Left cardiac atrium (tissue), 4 donors: ENCODE measurements around the gene CARS2. TPM values are rescaled to one million over a fixed set of nuclear protein-coding genes. Genes with fewer than 3 reads are reported as not detected.
A peak's percentile ranks its signal among the peaks of the same experiment; 100 is the strongest.
"Not testable (repeated sequence)": the region's sequence is repeated elsewhere in the genome, so short reads cannot be mapped to it uniquely, and the experiment has no call there.

Experiments used
- ATAC-seq, 2 donors: fragments of 200-7000 bp; cut with Tn5 transposase; one replicate each; pipeline ENCODE4 v1.9.1; 2020; ENCODE audit warnings: mild to moderate bottlenecking in 2 of 2, moderate library complexity in 2 of 2
- DNase-seq: peaks from one replicate; pipeline ENCODE4 v3.0.0-alpha.2; 2020
- intact Hi-C, 2 donors: fragments of 100-400 bp; cut with DNase I; formaldehyde crosslinking; loops; one replicate each; pipeline versions ENCODE4 v1.14.1 to v1.15.1; 2022 to 2023
- total RNA-seq, 2 donors: library from RNA; stranded (reverse); fragmentation: NEBNext Ultra II Directional; extraction: Animal tissue kit (Norgen Biotek cat#: 25700); gene quantifications; one replicate each; pipeline ENCODE4 v1.2.1, GENCODE V29; 2021
- donor health status: DM: no; HTN: yes; CAD: no.
- donor health status: DM: no; HTN: yes; CAD: no; lungs with severe emphysema.
- donor health status: DM: yes; HTN: yes; CAD: no.
- donor health status: Dilated cardiomyopathy.

CARS2 gene
- total RNA-seq, 2 donors from 2014 or later = 36.6 to 37.9 TPM

- intact Hi-C loops = no loop called here
- DNase-seq (no peak), ATAC-seq (no peak)
These were observed 42.4 kb downstream of the CARS2 start for GRCh38 chr13:110663491-110663890.

GRCh38 chr13:110662777-110663443 lies 43.0 kb downstream of the CARS2 start:
- intact Hi-C loops = no loop called here
- DNase-seq (no peak), ATAC-seq (no peak)

GRCh38 chr13:110662091-110662490 lies 43.8 kb downstream of the CARS2 start:
- DNase-seq (no peak), ATAC-seq (no peak)
- intact Hi-C loops = no loop called here

- DNase-seq = no peak
- intact Hi-C loops = no loop called here
- no peak for ATAC-seq
These were observed 44.7 kb downstream of the CARS2 start for GRCh38 chr13:110661256-110661655.

GRCh38 chr13:110658218-110658911 lies 47.6 kb downstream of the CARS2 start:
- DNase-seq, intact Hi-C loops: not testable (repeated sequence)
- peak in 1 of 2 donors; percentile 34 for ATAC-seq

- no peak for DNase-seq
- intact Hi-C loops = no loop called here
- no peak for ATAC-seq
These were observed 48.7 kb downstream of the CARS2 start for GRCh38 chr13:110657196-110657595.

GRCh38 chr13:110653851-110654250 lies 52.1 kb downstream of the CARS2 start:
- ATAC-seq (no peak), DNase-seq (no peak)
- intact Hi-C loops = no loop called here

GRCh38 chr13:110653271-110653670 lies 52.6 kb downstream of the CARS2 start:
- DNase-seq (no peak), ATAC-seq (no peak)
- intact Hi-C loops = no loop called here

- no peak for ATAC-seq
- intact Hi-C loops = no loop called here
- no peak for DNase-seq
These were observed 53.2 kb downstream of the CARS2 start for GRCh38 chr13:110652764-110653163.

- DNase-seq (peak; percentile 13), ATAC-seq (no peak)
- intact Hi-C loops = no loop called here
These were observed 53.6 kb downstream of the CARS2 start for GRCh38 chr13:110652231-110652730.

GRCh38 chr13:110651726-110652230 lies 54.1 kb downstream of the CARS2 start:
- intact Hi-C loops = no loop called here
- ATAC-seq = no peak
- DNase-seq = peak; percentile 1

GRCh38 chr13:110651271-110651670 lies 54.6 kb downstream of the CARS2 start:
- DNase-seq = peak; percentile 13
- intact Hi-C loops = no loop called here
- no peak for ATAC-seq

GRCh38 chr13:110650436-110650835 lies 55.5 kb downstream of the CARS2 start:
- no peak for ATAC-seq
- peak; percentile 14 for DNase-seq
- intact Hi-C loops = no loop called here

- intact Hi-C loops = no loop called here
- no peak for ATAC-seq
- peak; percentile 12 for DNase-seq
These were observed 56.4 kb downstream of the CARS2 start for GRCh38 chr13:110649551-110649950.

GRCh38 chr13:110648848-110649421 lies 57.0 kb downstream of the CARS2 start:
- DNase-seq (peak; percentile 6), ATAC-seq (no peak)
- intact Hi-C loops = no loop called here

- intact Hi-C loops = no loop called here
- no peak for ATAC-seq
- peak; percentile 12 for DNase-seq
These were observed 57.6 kb downstream of the CARS2 start for GRCh38 chr13:110648146-110648819.

- intact Hi-C loops = no loop called here
- ATAC-seq (no peak), DNase-seq (peak; percentile 12)
These were observed 58.6 kb downstream of the CARS2 start for GRCh38 chr13:110647365-110647737.

GRCh38 chr13:110646442-110647364 lies 59.2 kb downstream of the CARS2 start:
- ATAC-seq (no peak), DNase-seq (peak; percentile 18)
- intact Hi-C loops = no loop called here

- DNase-seq (peak; percentile 21), ATAC-seq (no peak)
- intact Hi-C loops = no loop called here
These were observed 60.2 kb downstream of the CARS2 start for GRCh38 chr13:110645750-110646149.
